H1 (cell line): ENCODE data around the gene KLRD1. TPM values are rescaled to one million over a fixed set of nuclear protein-coding genes. Genes with fewer than 3 reads are reported as not detected.

ENCODE experiments used
- CTCF ChIA-PET: fragments of 300-600 bp; sonication (Branson Sonifier 250); formaldehyde crosslinking; loops from one replicate; lab custom pipeline; 2021; ENCODE audit not compliant: partially characterized antibody; lab: Charles Lee
- POLR2A ChIA-PET: fragments of 300-600 bp; sonication (Branson Sonifier 250); formaldehyde crosslinking; loops from one replicate; lab custom pipeline; 2021; ENCODE audit warnings: inconsistent platforms; ENCODE audit not compliant: partially characterized antibody; lab: Charles Lee
- DNase-seq, 2 experiments: peaks; one replicate each; pipeline versions ENCODE4 v3.0.0 to v3.0.0-alpha.2; 2010 to 2022; ENCODE audit warnings: low spot score in 2 of 2, low read depth in 1 of 2, mixed read lengths in 1 of 2
- FAIRE-seq: peaks from 2 replicates; lab custom pipeline; 2011; peaks lifted over from hg19 to GRCh38; lab: Jason Lieb, UNC
- H2AFZ ChIP-seq: 2 replicates; pipeline ENCODE4 v1.8.1; 2012; ENCODE audit warnings: low read length, inconsistent platforms
- H2AK5ac ChIP-seq: 2 replicates; pipeline ENCODE4 v1.6.1; 2013; ENCODE audit warnings: low read depth, low read length
- H2BK120ac ChIP-seq: replicated peaks from 2 replicates; pipeline ENCODE3; 2013; ENCODE audit warnings: low read depth, low read length, inconsistent platforms
- H2BK12ac ChIP-seq: 2 replicates; pipeline ENCODE4 v1.6.1; 2013; ENCODE audit warnings: low read depth, low read length
- H2BK15ac ChIP-seq: 2 replicates; pipeline ENCODE4 v1.6.1; 2013; ENCODE audit warnings: low read length
- H2BK20ac ChIP-seq: 2 replicates; pipeline ENCODE4 v1.6.1; 2013; ENCODE audit warnings: low read length
- H2BK5ac ChIP-seq: 2 replicates; pipeline ENCODE4 v1.6.1; 2013; ENCODE audit warnings: low read depth, low read length
- H3K14ac ChIP-seq: 2 replicates; pipeline ENCODE4 v1.6.1; 2013; ENCODE audit warnings: inconsistent platforms; ENCODE audit not compliant: insufficient read length
- H3K18ac ChIP-seq: 2 replicates; pipeline ENCODE4 v1.6.1; 2013; ENCODE audit warnings: low read length; ENCODE audit errors: extremely low read depth
- H3K23ac ChIP-seq: 2 replicates; pipeline ENCODE4 v1.6.1; 2013; ENCODE audit warnings: inconsistent platforms; ENCODE audit not compliant: insufficient read length
- H3K23me2 ChIP-seq: 2 replicates; pipeline ENCODE4 v1.6.1; 2013; ENCODE audit warnings: low read depth, low read length
- H3K27ac ChIP-seq: 2 replicates; pipeline ENCODE4 v1.6.1; 2011; ENCODE audit warnings: low read depth, low read length, inconsistent platforms
- H3K27me3 ChIP-seq, 4 experiments: replicated peaks in 1 of 4; 1 replicate in 1 of 4; 2 replicates in 3 of 4; pipeline versions ENCODE4 v1.6.1 to v1.8.1; 2011 to 2013; ENCODE audit warnings: low read length in 3 of 4, mild to moderate bottlenecking in 3 of 4, inconsistent platforms in 2 of 4, mixed read lengths in 2 of 4, moderate library complexity in 1 of 4; ENCODE audit not compliant: control insufficient read depth in 3 of 4, insufficient read depth in 3 of 4; ENCODE audit errors: extremely low read depth in 1 of 4
- H3K36me3 ChIP-seq, 4 experiments: 2 replicates each; pipeline versions ENCODE4 v1.6.1 to v1.8.1; 2011 to 2013; ENCODE audit warnings: mild to moderate bottlenecking in 4 of 4, low read length in 3 of 4, moderate library complexity in 2 of 4, control low read depth in 1 of 4, inconsistent platforms in 1 of 4; ENCODE audit not compliant: insufficient read depth in 4 of 4, control insufficient read depth in 2 of 4
- H3K4ac ChIP-seq: replicated peaks from 2 replicates; pipeline ENCODE3; 2013; ENCODE audit warnings: low read length, low read depth, mixed read lengths, inconsistent platforms; ENCODE audit not compliant: insufficient read length
- H3K4me1 ChIP-seq, 4 experiments: replicated peaks in 1 of 4; 1 replicate in 1 of 4; 2 replicates in 3 of 4; pipeline versions ENCODE4 v1.6.1 to v1.8.1; 2011 to 2013; ENCODE audit warnings: low read length in 3 of 4, inconsistent platforms in 2 of 4, mixed read lengths in 1 of 4; ENCODE audit not compliant: insufficient read depth in 4 of 4, control insufficient read depth in 3 of 4
- H3K4me2 ChIP-seq, 2 experiments: 2 replicates each; pipeline versions ENCODE4 v1.6.1 to v1.8.1; 2011 to 2013; ENCODE audit warnings: low read depth in 2 of 2, low read length in 2 of 2, control low read depth in 1 of 2, inconsistent platforms in 1 of 2, mild to moderate bottlenecking in 1 of 2; ENCODE audit not compliant: insufficient read depth in 1 of 2
- H3K4me3 ChIP-seq, 4 experiments: fragments of 200-600, 300-600 bp in 1 of 4; sonication (generic), shearing (Covaris generic), sonication (Bioruptor Twin) in 1 of 4; 2 replicates each; pipeline versions ENCODE4 v1.5.1 to v1.8.1; 2011 to 2016; ENCODE audit warnings: low read length in 4 of 4, low read depth in 3 of 4, control low read depth in 2 of 4, inconsistent platforms in 2 of 4, mild to moderate bottlenecking in 2 of 4, mixed read lengths in 1 of 4, moderate library complexity in 1 of 4; ENCODE audit not compliant: insufficient read depth in 2 of 4; ENCODE audit errors: extremely low read depth in 1 of 4
- H3K56ac ChIP-seq: replicated peaks from 2 replicates; pipeline ENCODE3; 2013; ENCODE audit warnings: low read depth, mild to moderate bottlenecking, mixed read lengths, low read length, inconsistent platforms; ENCODE audit not compliant: insufficient read length
- H3K79me1 ChIP-seq: 2 replicates; pipeline ENCODE4 v1.6.1; 2013; ENCODE audit warnings: low read depth, low read length, control low read depth
- H3K79me2 ChIP-seq, 2 experiments: 2 replicates each; pipeline versions ENCODE4 v1.6.1 to v1.8.1; 2012 to 2013; ENCODE audit warnings: low read length in 2 of 2, mild to moderate bottlenecking in 2 of 2, inconsistent platforms in 1 of 2; ENCODE audit not compliant: insufficient read depth in 2 of 2, control insufficient read depth in 1 of 2
- H3K9ac ChIP-seq, 4 experiments: replicated peaks in 1 of 4; 1 replicate in 1 of 4; 2 replicates in 3 of 4; pipeline versions ENCODE4 v1.6.1 to v1.8.1; 2011 to 2013; ENCODE audit warnings: low read depth in 3 of 4, low read length in 3 of 4, control low read depth in 2 of 4, mild to moderate bottlenecking in 2 of 4, moderate library complexity in 2 of 4, inconsistent platforms in 1 of 4; ENCODE audit errors: extremely low read depth in 1 of 4
- H3K9me3 ChIP-seq, 2 experiments: 2 replicates each; pipeline versions ENCODE4 v1.6.1 to v1.8.1; 2012 to 2013; ENCODE audit warnings: mild to moderate bottlenecking in 2 of 2, moderate library complexity in 2 of 2, control low read depth in 1 of 2, inconsistent platforms in 1 of 2, low read depth in 1 of 2, low read length in 1 of 2, mixed read lengths in 1 of 2; ENCODE audit not compliant: insufficient read depth in 2 of 2
- H4K20me1 ChIP-seq, 2 experiments: replicated peaks in 1 of 2; 2 replicates each; pipeline versions ENCODE3 to v1.8.1; 2011 to 2013; ENCODE audit warnings: inconsistent platforms in 2 of 2, low read length in 2 of 2, mild to moderate bottlenecking in 1 of 2; ENCODE audit not compliant: insufficient read depth in 2 of 2, control insufficient read depth in 1 of 2
- H4K5ac ChIP-seq: 2 replicates; pipeline ENCODE4 v1.6.1; 2013; ENCODE audit warnings: low read length, low read depth, mixed read lengths, inconsistent platforms; ENCODE audit not compliant: insufficient read length
- H4K8ac ChIP-seq: 2 replicates; pipeline ENCODE4 v1.8.0; 2013; ENCODE audit warnings: mild to moderate bottlenecking, moderate library complexity, low read length, inconsistent platforms; ENCODE audit not compliant: insufficient read depth; ENCODE audit errors: extremely low read depth
- H4K91ac ChIP-seq: replicated peaks from 2 replicates; pipeline ENCODE3; 2013; ENCODE audit warnings: low read length, mixed read lengths, inconsistent platforms; ENCODE audit not compliant: insufficient read length
- EGR1 ChIP-seq: IDR thresholded peaks from 2 replicates; pipeline ENCODE4 v1.6.1; 2011; ENCODE audit warnings: low read depth, low read length, borderline replicate concordance
- EP300 ChIP-seq, 2 experiments: IDR thresholded peaks; 1 replicate in 1 of 2; 2 replicates in 1 of 2; pipeline ENCODE4 v1.6.1; 2011 to 2012; ENCODE audit warnings: low read depth in 2 of 2, low read length in 2 of 2, mild to moderate bottlenecking in 2 of 2, borderline replicate concordance in 1 of 2, inconsistent platforms in 1 of 2, moderate library complexity in 1 of 2
- JUND ChIP-seq: IDR thresholded peaks from 2 replicates; pipeline ENCODE4 v1.6.1; 2011; ENCODE audit warnings: mild to moderate bottlenecking, improper control_type of control experiment, low read length
- KDM1A ChIP-seq: fragments of 200-600, 300-600 bp; sonication (generic); IDR thresholded peaks from 2 replicates; pipeline ENCODE4 v1.7.1; 2016; ENCODE audit warnings: mild to moderate bottlenecking, low read length, borderline replicate concordance
- POLR2A ChIP-seq, 2 experiments: IDR thresholded peaks; 1 replicate in 1 of 2; 2 replicates in 1 of 2; pipeline ENCODE4 v1.6.1; 2011; ENCODE audit warnings: low read depth in 2 of 2, low read length in 2 of 2, mild to moderate bottlenecking in 2 of 2; ENCODE audit errors: control extremely low read depth in 1 of 2
- POLR2AphosphoS5 ChIP-seq: IDR thresholded peaks from 2 replicates; pipeline ENCODE4 v1.6.1; 2011; ENCODE audit warnings: low read depth, low read length
- RFX5 ChIP-seq: IDR thresholded peaks from 2 replicates; pipeline ENCODE4 v1.6.1; 2011; ENCODE audit warnings: low read depth, low read length, improper control_type of control experiment, borderline replicate concordance
- SP4 ChIP-seq: IDR thresholded peaks from 2 replicates; pipeline ENCODE4 v1.6.1; 2012; ENCODE audit warnings: low read length, inconsistent platforms
- SRF ChIP-seq: IDR thresholded peaks from 2 replicates; pipeline ENCODE4 v1.6.1; 2011; ENCODE audit warnings: mild to moderate bottlenecking, low read depth, low read length, moderate library complexity
- TAF1 ChIP-seq: IDR thresholded peaks from 2 replicates; pipeline ENCODE4 v1.6.1; 2011; ENCODE audit warnings: mild to moderate bottlenecking, low read depth, low read length
- TAF7 ChIP-seq: optimal IDR thresholded peaks from 2 replicates; pipeline ENCODE3; 2011; ENCODE audit warnings: low read depth, mild to moderate bottlenecking, inconsistent platforms, low read length, moderate library complexity, borderline replicate concordance
- TBP ChIP-seq: IDR thresholded peaks from 2 replicates; pipeline ENCODE4 v1.6.1; 2011; ENCODE audit warnings: low read depth, low read length, improper control_type of control experiment
- TCF12 ChIP-seq: IDR thresholded peaks from 2 replicates; pipeline ENCODE4 v1.6.1; 2011; ENCODE audit warnings: low read depth, mild to moderate bottlenecking, low read length
- TEAD4 ChIP-seq: IDR thresholded peaks from 2 replicates; pipeline ENCODE4 v1.6.1; 2012; ENCODE audit warnings: low read depth, low read length, inconsistent platforms, mixed read lengths
- YY1 ChIP-seq: IDR thresholded peaks from 2 replicates; pipeline ENCODE4 v1.6.1; 2011; ENCODE audit warnings: low read depth, mild to moderate bottlenecking, low read length
- polyA plus RNA-seq, 7 experiments: library from polyadenylated mRNA; depleted of rRNA in 3 of 7; stranded (reverse) in 5 of 7; unstranded in 2 of 7; fragments of >200 nt in 5 of 7; fragments of 200-250 nt in 2 of 7; gene quantifications; 1 replicate in 5 of 7; 2 replicates in 1 of 7; 4 replicates in 1 of 7; pipeline versions ENCODE4 v1.2.1 to v1.2.3, GENCODE V29; 2011 to 2013; ENCODE audit warnings: missing spikeins in 2 of 7, mixed read lengths in 2 of 7
- total RNA-seq: library from RNA; stranded (reverse); fragmentation: NEBNext Ultra II Directional; extraction: Animal tissue kit (Norgen Biotek cat#: 25700); gene quantifications from 2 replicates; pipeline ENCODE4 v1.2.1, GENCODE V29; 2021

Gene KLRD1
- total and polyA plus RNA-seq, 2 of the 8 experiments (the other 6 are each of a cell fraction or from before 2014, with no cell fraction given) = under 0.01 to 0.06 TPM

DNA sequence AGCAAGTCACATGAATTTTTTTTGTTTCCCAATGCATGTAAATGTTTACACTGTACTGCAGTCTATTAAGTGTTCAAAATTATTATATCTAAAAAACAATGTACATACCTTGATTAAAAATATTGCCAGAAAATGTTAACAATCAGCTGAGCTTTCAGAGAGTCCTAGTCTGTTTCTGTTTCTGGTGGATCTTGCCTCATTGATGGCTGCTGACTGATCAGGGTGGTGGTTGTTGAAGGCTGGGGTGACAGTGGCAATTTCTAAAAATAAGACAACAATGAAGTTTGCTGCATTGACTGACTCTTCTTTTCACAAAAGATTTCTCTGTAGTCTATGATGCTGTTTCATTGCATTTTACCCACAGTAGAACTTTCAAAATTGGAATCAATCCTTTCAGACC lies 16.6 kb upstream of the KLRD1 start:
- Histone ChIP-seq H4K91ac (no peak overlapping the region), H4K20me1 (no peaks in the 10 kb centered on the region), H2BK12ac (no peak overlapping the region), H4K5ac (no peak overlapping the region), H3K9ac (no peak overlapping the region), H2AK5ac (no peak overlapping the region), H3K14ac (no peak overlapping the region), H3K27me3 (no peaks in the 10 kb centered on the region), H3K4me2 (no peak overlapping the region), H3K23me2 (no peaks in the 10 kb centered on the region), H3K27ac (no peak overlapping the region), H2BK120ac (no peak overlapping the region), H3K4ac (no peak overlapping the region), H3K18ac (no peak overlapping the region), H2BK15ac (no peak overlapping the region), H3K4me3 (no peak overlapping the region), H3K4me1 (no peaks in the 10 kb centered on the region), H3K36me3 (no peaks in the 10 kb centered on the region), H3K9me3 (no peaks in the 10 kb centered on the region), H3K23ac (no peak overlapping the region), H3K56ac (no peak overlapping the region), H2BK5ac (no peak overlapping the region), H2AFZ (no peak overlapping the region), H3K79me2 (no peaks in the 10 kb centered on the region), H2BK20ac (no peak overlapping the region), H4K8ac (no peak overlapping the region), H3K79me1 (no peaks in the 10 kb centered on the region)
- ChIA-PET POLR2A (no interaction called here), CTCF (interaction anchor here (1.2 kb wide), 1 partner anchor 53 kb away, joined by 3 read pairs; no protein-coding TSS in a partner anchor)
- DNase-seq (no peak), FAIRE-seq (no peak)
- TF ChIP-seq SP4 (no peak), TEAD4 (no peak), SRF (no peak), RFX5 (no peak), TAF1 (no peak), EGR1 (no peak), JUND (no peak), POLR2A (IDR thresholded peaks at IDR 0.05; ENCODE audit: control extremely low read depth in 1 of 2, low read depth in 2 of 2, low read length in 2 of 2) (no peak), KDM1A (no peak), TAF7 (no peak), POLR2AphosphoS5 (no peak), TCF12 (no peak), EP300 (IDR thresholded peaks at IDR 0.05; ENCODE audit: borderline replicate concordance in 1 of 2, low read depth in 2 of 2, low read length in 2 of 2) (no peak), YY1 (no peak), TBP (no peak)
